ENCODE data around the gene FLNC. TPM values are rescaled to one million over a fixed set of nuclear protein-coding genes. Genes with fewer than 3 reads are reported as not detected.

FLNC gene, protein sequence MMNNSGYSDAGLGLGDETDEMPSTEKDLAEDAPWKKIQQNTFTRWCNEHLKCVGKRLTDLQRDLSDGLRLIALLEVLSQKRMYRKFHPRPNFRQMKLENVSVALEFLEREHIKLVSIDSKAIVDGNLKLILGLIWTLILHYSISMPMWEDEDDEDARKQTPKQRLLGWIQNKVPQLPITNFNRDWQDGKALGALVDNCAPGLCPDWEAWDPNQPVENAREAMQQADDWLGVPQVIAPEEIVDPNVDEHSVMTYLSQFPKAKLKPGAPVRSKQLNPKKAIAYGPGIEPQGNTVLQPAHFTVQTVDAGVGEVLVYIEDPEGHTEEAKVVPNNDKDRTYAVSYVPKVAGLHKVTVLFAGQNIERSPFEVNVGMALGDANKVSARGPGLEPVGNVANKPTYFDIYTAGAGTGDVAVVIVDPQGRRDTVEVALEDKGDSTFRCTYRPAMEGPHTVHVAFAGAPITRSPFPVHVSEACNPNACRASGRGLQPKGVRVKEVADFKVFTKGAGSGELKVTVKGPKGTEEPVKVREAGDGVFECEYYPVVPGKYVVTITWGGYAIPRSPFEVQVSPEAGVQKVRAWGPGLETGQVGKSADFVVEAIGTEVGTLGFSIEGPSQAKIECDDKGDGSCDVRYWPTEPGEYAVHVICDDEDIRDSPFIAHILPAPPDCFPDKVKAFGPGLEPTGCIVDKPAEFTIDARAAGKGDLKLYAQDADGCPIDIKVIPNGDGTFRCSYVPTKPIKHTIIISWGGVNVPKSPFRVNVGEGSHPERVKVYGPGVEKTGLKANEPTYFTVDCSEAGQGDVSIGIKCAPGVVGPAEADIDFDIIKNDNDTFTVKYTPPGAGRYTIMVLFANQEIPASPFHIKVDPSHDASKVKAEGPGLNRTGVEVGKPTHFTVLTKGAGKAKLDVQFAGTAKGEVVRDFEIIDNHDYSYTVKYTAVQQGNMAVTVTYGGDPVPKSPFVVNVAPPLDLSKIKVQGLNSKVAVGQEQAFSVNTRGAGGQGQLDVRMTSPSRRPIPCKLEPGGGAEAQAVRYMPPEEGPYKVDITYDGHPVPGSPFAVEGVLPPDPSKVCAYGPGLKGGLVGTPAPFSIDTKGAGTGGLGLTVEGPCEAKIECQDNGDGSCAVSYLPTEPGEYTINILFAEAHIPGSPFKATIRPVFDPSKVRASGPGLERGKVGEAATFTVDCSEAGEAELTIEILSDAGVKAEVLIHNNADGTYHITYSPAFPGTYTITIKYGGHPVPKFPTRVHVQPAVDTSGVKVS (N-terminal part only)
- 286 and 354 TPM in 2 replicates for total RNA-seq

GRCh38 chr7:128830231-128831177 lies at the start of gene FLNC:
Gene FLNC (plus strand): TSS chr7:128830406. CDS start chr7:128830638, 232 bp downstream.

GRCh38 chr7:128791121-128791971 lies 38.9 kb upstream of the FLNC start, which contains the start of gene CCDC136:
Gene CCDC136 (plus strand): TSS chr7:128791968. CDS start chr7:128792412, 444 bp downstream.

GRCh38 chr7:128862571-128863432 lies 32.6 kb downstream of the FLNC start, which contains the start of gene ATP6V1F:
Gene ATP6V1F (plus strand): TSS chr7:128862856. CDS start chr7:128862905, 49 bp downstream.

Other genes starting within 250 kb of the FLNC start
- gene GARIN1A, start 158.1 kb upstream of the FLNC start, total RNA-seq, result 0.33 and 0.87 TPM in 2 replicates
- gene CALU, start 91.0 kb upstream of the FLNC start, total RNA-seq, result 1,088 and 1,188 TPM in 2 replicates
- gene OPN1SW, start 54.6 kb upstream of the FLNC start, total RNA-seq, result not detected in 2 replicates
- gene CCDC136, start 38.4 kb upstream of the FLNC start, total RNA-seq, result 14.7 and 17.9 TPM in 2 replicates
- 84.0 and 94.6 TPM in 2 replicates for gene ATP6V1F, start 32.5 kb downstream of the FLNC start, total RNA-seq
- gene KCP, start 80.3 kb downstream of the FLNC start, total RNA-seq, result 0.55 and 5.2 TPM in 2 replicates
- 0.11 and 0.37 TPM in 2 replicates for gene IRF5, start 107.5 kb downstream of the FLNC start, total RNA-seq
- gene TNPO3, start 224.7 kb downstream of the FLNC start, total RNA-seq, result 76.5 and 90.9 TPM in 2 replicates

Data from uterine smooth muscle cell (primary cell).